Kidney tubule cell (primary cell): ENCODE data around the gene LIN9.
"Not testable (repeated sequence)": the region's sequence is repeated elsewhere in the genome, so short reads cannot be mapped to it uniquely, and the experiment has no call there.

Experiments used
- DNase-seq: peaks from one replicate; pipeline ENCODE4 v3.0.0-alpha.2; 2018; ENCODE audit warnings: low spot score

Gene LIN9

GRCh38 chr1:226272233-226272902, 36.6 kb downstream of the LIN9 start:
- DNase-seq = peak; percentile 6

GRCh38 chr1:226268421-226269124, 40.4 kb downstream of the LIN9 start:
- DNase-seq = peak; percentile 51

- DNase-seq = no peak
Measured at GRCh38 chr1:226261818-226262217, 47.1 kb downstream of the LIN9 start.

- DNase-seq = no peak
Measured at GRCh38 chr1:226255380-226255779, 53.6 kb downstream of the LIN9 start.

GRCh38 chr1:226253933-226254332, 55.0 kb downstream of the LIN9 start:
- DNase-seq = no peak

GRCh38 chr1:226252841-226253240, 56.1 kb downstream of the LIN9 start:
- DNase-seq = not testable (repeated sequence)

- no peak for DNase-seq
Measured at GRCh38 chr1:226250511-226250910, 58.5 kb downstream of the LIN9 start.

- DNase-seq = no peak
Measured at GRCh38 chr1:226248796-226249195, 60.2 kb downstream of the LIN9 start.

GRCh38 chr1:226248091-226248490, 60.9 kb downstream of the LIN9 start:
- DNase-seq = no peak

GRCh38 chr1:226239421-226239820, 69.5 kb downstream of the LIN9 start:
- DNase-seq = no peak

- DNase-seq = no peak
Measured at GRCh38 chr1:226236826-226237225, 72.1 kb downstream of the LIN9 start.

GRCh38 chr1:226233806-226234205, 75.2 kb downstream of the LIN9 start:
- no peak for DNase-seq

GRCh38 chr1:226233293-226233692, 75.7 kb downstream of the LIN9 start:
- DNase-seq = no peak

GRCh38 chr1:226226601-226227000, 82.4 kb downstream of the LIN9 start:
- no peak for DNase-seq

- peak; percentile 12 for DNase-seq
Measured at GRCh38 chr1:226223786-226224244, 85.1 kb downstream of the LIN9 start.

GRCh38 chr1:226223157-226223785, 85.7 kb downstream of the LIN9 start, which contains the start of gene MIXL1:
TSS of gene MIXL1 (plus strand) at chr1:226223664. CDS start at chr1:226223682, 18 bp downstream.
- DNase-seq = no peak

- no peak for DNase-seq
Measured at GRCh38 chr1:226222686-226223085, 86.3 kb downstream of the LIN9 start.

GRCh38 chr1:226220473-226221189, 88.3 kb downstream of the LIN9 start:
- DNase-seq = no peak

- DNase-seq = peak; percentile 17
Measured at GRCh38 chr1:226217273-226217672, 91.7 kb downstream of the LIN9 start.

GRCh38 chr1:226216056-226216455, 92.9 kb downstream of the LIN9 start:
- DNase-seq = no peak

GRCh38 chr1:226215239-226215638, 93.7 kb downstream of the LIN9 start:
- no peak for DNase-seq

- no peak for DNase-seq
Measured at GRCh38 chr1:226212545-226212944, 96.4 kb downstream of the LIN9 start.
